K562 (cell line): ENCODE results near the gene HOXA2. TPM values are rescaled to one million over a fixed set of nuclear protein-coding genes. Genes with fewer than 3 reads are reported as not detected.

ENCODE experiments used
- ATAC-seq: fragments of 200-7000 bp; cut with Tn5 transposase; 3 replicates; pipeline ENCODE4 v1.9.1; 2020; ENCODE audit warnings: moderate library complexity
- BruUV-seq: library from RNA; stranded (reverse); fragments of 400-500 nt; replicated peaks from 2 replicates; lab custom pipeline; 2021; lab: Mats Ljungman, UMichigan
- CTCF ChIA-PET: fragments of 300-600 bp; formaldehyde crosslinking; extraction: SDS; loops from one replicate; lab custom pipeline; 2021; ENCODE audit warnings: low intra/inter-chr PET ratio; lab: Yijun Ruan, JAX
- POLR2A ChIA-PET: fragments of 300-600, 350-650 bp; sonication (Branson Sonifier 250); formaldehyde crosslinking; extraction: SDS; loops from one replicate; lab custom pipeline; 2021; ENCODE audit warnings: antibody characterized with exemption, inconsistent platforms; lab: Yijun Ruan, JAX
- DNase-seq, 4 experiments: peaks; one replicate each; pipeline versions ENCODE4 v3.0.0 to v3.0.0-alpha.2; 2011 to 2018; ENCODE audit warnings: low spot score in 3 of 4, mixed read lengths in 3 of 4; ENCODE audit errors: extremely low read depth in 1 of 4
- FAIRE-seq: peaks from 2 replicates; lab custom pipeline; 2011; peaks lifted over from hg19 to GRCh38; lab: Jason Lieb, UNC
- H2AFZ ChIP-seq: 2 replicates; pipeline ENCODE4 v1.6.0; 2011; ENCODE audit warnings: low read depth, low read length, control low read depth, inconsistent platforms
- H3K27ac ChIP-seq: fragments of 200-600 bp; 3 replicates; pipeline ENCODE4 v1.8.0; 2011; ENCODE audit warnings: low read depth, mild to moderate bottlenecking, control low read depth, inconsistent platforms, low read length, moderate library complexity, mixed read lengths; ENCODE audit errors: extremely low read depth
- H3K27me3 ChIP-seq, 2 experiments: fragments of 300-600 bp in 1 of 2; 2 replicates in 1 of 2; 3 replicates in 1 of 2; pipeline versions ENCODE4 v1.6.0 to v1.8.0; 2011; ENCODE audit warnings: inconsistent platforms in 2 of 2, low read length in 2 of 2, mild to moderate bottlenecking in 1 of 2, mixed read lengths in 1 of 2, moderate library complexity in 1 of 2; ENCODE audit not compliant: control insufficient read depth in 2 of 2, insufficient read depth in 2 of 2
- H3K36me3 ChIP-seq: fragments of 300-600 bp; 3 replicates; pipeline ENCODE4 v1.8.0; 2011; ENCODE audit warnings: mild to moderate bottlenecking, low read length, inconsistent platforms; ENCODE audit not compliant: control insufficient read depth, insufficient read depth
- H3K4me1 ChIP-seq, 2 experiments: fragments of 200-600 bp in 1 of 2; replicated peaks in 1 of 2; 2 replicates in 1 of 2; 3 replicates in 1 of 2; pipeline versions ENCODE4 v1.5.1 to v1.8.0; 2011; ENCODE audit warnings: inconsistent platforms in 2 of 2, low read length in 2 of 2, mild to moderate bottlenecking in 1 of 2, mixed read lengths in 1 of 2, moderate library complexity in 1 of 2; ENCODE audit not compliant: control insufficient read depth in 2 of 2, insufficient read depth in 2 of 2
- H3K4me2 ChIP-seq: 2 replicates; pipeline ENCODE4 v1.6.1; 2011; ENCODE audit warnings: low read length, control low read depth, inconsistent platforms, mixed read lengths; ENCODE audit not compliant: insufficient read depth
- H3K4me3 ChIP-seq: fragments of 200-600 bp; sonication (generic), shearing (Covaris generic); 2 replicates; pipeline ENCODE4 v1.5.1; 2016; ENCODE audit warnings: control low read depth, inconsistent platforms
- H3K79me2 ChIP-seq: fragments of 200-600 bp; 3 replicates; pipeline ENCODE4 v1.8.0; 2011; ENCODE audit warnings: low read length, inconsistent platforms; ENCODE audit not compliant: control insufficient read depth, insufficient read depth
- H3K9ac ChIP-seq, 2 experiments: 2 replicates each; pipeline versions ENCODE4 v1.6.0 to v1.6.1; 2011; ENCODE audit warnings: low read depth in 2 of 2, low read length in 2 of 2, control low read depth in 1 of 2, inconsistent platforms in 1 of 2, mild to moderate bottlenecking in 1 of 2, mixed read lengths in 1 of 2; ENCODE audit not compliant: insufficient read depth in 1 of 2
- H3K9me1 ChIP-seq: one replicate; pipeline ENCODE4 v1.6.0; 2011; ENCODE audit warnings: inconsistent platforms, mild to moderate bottlenecking, low read length, moderate library complexity; ENCODE audit not compliant: control insufficient read depth, insufficient read depth
- H3K9me3 ChIP-seq: replicated peaks from 2 replicates; pipeline ENCODE4 v1.5.1; 2011; ENCODE audit warnings: low read depth, low read length, inconsistent platforms; ENCODE audit not compliant: control insufficient read depth, insufficient read depth
- H4K20me1 ChIP-seq: replicated peaks from 2 replicates; pipeline ENCODE4 v1.6.1; 2011; ENCODE audit warnings: low read length, inconsistent platforms, mixed read lengths; ENCODE audit not compliant: control insufficient read depth, insufficient read depth
- CBX8 ChIP-seq: fragments of 200-600 bp; sonication (generic); IDR thresholded peaks from 2 replicates; pipeline ENCODE4 v1.6.1; 2012; ENCODE audit warnings: borderline replicate concordance, mixed run types, low read depth, mild to moderate bottlenecking, moderate library complexity, mixed read lengths, low read length, control low read depth, inconsistent platforms; ENCODE audit not compliant: poor library complexity, severe bottlenecking; ENCODE audit errors: extremely low read depth
- HMG20A ChIP-seq: fragments of 450-650 bp; formaldehyde crosslinking; conservative IDR thresholded peaks from 2 replicates; pipeline ENCODE4 v1.4.0; 2020; ENCODE audit warnings: mild to moderate bottlenecking, mixed read lengths
- ZNF263 ChIP-seq: sonication (generic); formaldehyde crosslinking; IDR thresholded peaks from 2 replicates; pipeline ENCODE4 v1.8.0; 2022; ENCODE audit warnings: mild to moderate bottlenecking, missing genetic modification reagents, borderline replicate concordance
- ZNF699 ChIP-seq: fragments of 250-450 bp; sonication (Bioruptor Pico); IDR thresholded peaks from 2 replicates; pipeline ENCODE4 v1.8.0; 2021; ENCODE audit warnings: mild to moderate bottlenecking, moderate library complexity; ENCODE audit not compliant: insufficient replicate concordance
- WGBS: fragments of 100-300 bp; shearing (Covaris generic); methylation state at CpG from one replicate; pipeline ENCODE4 v1.1.6; 2016; ENCODE audit warnings: low coverage, mixed read lengths; ENCODE audit not compliant: insufficient coverage; ENCODE audit errors: missing lambda C conversion rate; 5-methylcytosine and 5-hydroxymethylcytosine counted together
- in situ Hi-C: fragments of 300-500 bp; cut with MboI; formaldehyde crosslinking; loops from 4 replicates; pipeline ENCODE4 v1.15.0; 2018; ENCODE audit warnings: inconsistent platforms, mixed read lengths
- intact Hi-C: fragments of 100-400 bp; cut with micrococcal nuclease; formaldehyde crosslinking; loops from 2 replicates; pipeline ENCODE4 v1.14.2; 2022
- polyA plus RNA-seq, 8 experiments: library from polyadenylated mRNA; depleted of rRNA in 4 of 8; stranded (reverse) in 5 of 8; unstranded in 3 of 8; fragments of >200 nt; fragmentation: Nextera tagmentation in 2 of 8; fragmentation: Illumina TruSeq in 1 of 8; extraction: Ambion mirVana in 2 of 8; extraction: Trizol in 1 of 8; gene quantifications; 2 replicates each; pipeline versions ENCODE4 v1.2.1 to v1.2.3, GENCODE V29; 2011 to 2014; ENCODE audit warnings: inconsistent platforms in 1 of 8, missing spikeins in 1 of 8
- total RNA-seq, 7 experiments: library from RNA; depleted of rRNA in 6 of 7; stranded (reverse); fragments of >200 nt in 6 of 7; fragmentation: Illumina TruSeq in 2 of 7; extraction: Trizol in 2 of 7; gene quantifications; 2 replicates each; pipeline versions ENCODE4 v1.2.1 to v1.2.3, GENCODE V29; 2011 to 2021; ENCODE audit warnings: low replicate concordance in 1 of 7

HOXA2 gene
- total and polyA plus RNA-seq, 9 of the 15 experiments (the other 6 are each of a cell fraction or from before 2014, with no cell fraction given) = 0.04 TPM; not detected in 8

GRCh38 chr7:27114881-27115220 is 12.4 kb upstream of the HOXA2 start:
- in situ Hi-C loops (no loop called here), intact Hi-C loops (no loop called here)
- no peak for TF ChIP-seq HMG20A (CRISPR knock-in tag)
- peak; percentile 9 for TF ChIP-seq CBX8
- no peak for ATAC-seq
- no peak overlapping the region for H3K27ac ChIP-seq
- no peaks in the 10 kb centered on the region for H3K36me3 ChIP-seq
- no peaks in the 10 kb centered on the region for H3K9me3 ChIP-seq
- H3K27me3 ChIP-seq = peaks cover 44 to 62% of the 10 kb centered on the region in 2 experiments
- H3K4me3 ChIP-seq = no peak overlapping the region
- 7% methylated on average over 6 of the region's 6 CpGs for WGBS
- H3K9me1 ChIP-seq = no peaks in the 10 kb centered on the region
- H3K79me2 ChIP-seq = no peaks in the 10 kb centered on the region
- peaks cover 0 to 21% of the 10 kb centered on the region in 2 experiments; a peak in 2 of 5 replicates for H3K4me1 ChIP-seq
- 0 out of 2 replicates have a peak, but pooled peaks cover 6% of the 10 kb centered on the region for H4K20me1 ChIP-seq
- no peak overlapping the region for H3K4me2 ChIP-seq
- H3K9ac ChIP-seq = no peak overlapping the region
- CTCF ChIA-PET = no interaction called here
- no peak for FAIRE-seq
- BruUV-seq = no TSS peak
- no peak overlapping the region for H2AFZ ChIP-seq
- DNase-seq = no peak
- POLR2A ChIA-PET = no interaction called here

- CTCF ChIA-PET = no interaction called here
- Histone ChIP-seq H3K79me2 (no peaks in the 10 kb centered on the region), H3K9me3 (no peaks in the 10 kb centered on the region), H3K27me3 (peaks cover 42 to 64% of the 10 kb centered on the region in 2 experiments), H3K36me3 (no peaks in the 10 kb centered on the region), H3K4me3 (no peak overlapping the region), H4K20me1 (0 out of 2 replicates have a peak, but pooled peaks cover 6% of the 10 kb centered on the region), H2AFZ (no peak overlapping the region), H3K4me2 (no peak overlapping the region), H3K9me1 (no peaks in the 10 kb centered on the region), H3K4me1 (peaks cover 0 to 21% of the 10 kb centered on the region in 2 experiments; a peak in 2 of 5 replicates), H3K27ac (no peak overlapping the region), H3K9ac (no peak overlapping the region)
- BruUV-seq = no TSS peak
- DNase-seq (peak in 2 of 4 experiments; percentile 26), ATAC-seq (no peak), FAIRE-seq (no peak)
- POLR2A ChIA-PET = no interaction called here
- in situ Hi-C loops (no loop called here), intact Hi-C loops (no loop called here)
- 0% methylated on average over 7 of the region's 26 CpGs for WGBS
- peak; percentile 70 for TF ChIP-seq CBX8
- TF ChIP-seq ZNF699 = no peak
- no peak for TF ChIP-seq ZNF263 (CRISPR knock-in tag)
These were observed 11.7 kb upstream of the HOXA2 start for GRCh38 chr7:27113991-27114769.
